Prostate gland (tissue), 2 donors: ENCODE results near the gene HCN1. TPM values are rescaled to one million over a fixed set of nuclear protein-coding genes. Genes with fewer than 3 reads are reported as not detected.

Source experiments
- DNase-seq: peaks from one replicate; pipeline ENCODE4 v3.0.0-alpha.2; 2019; ENCODE audit warnings: low spot score
- H3K27ac ChIP-seq, 2 donors: fragments of 200-600 bp; sonication (generic); 2 replicates each; pipeline ENCODE4 v1.5.1; 2017 to 2019
- H3K27me3 ChIP-seq: fragments of 200-600 bp; sonication (generic); replicated peaks from 2 replicates; pipeline ENCODE4 v1.5.1; 2019; ENCODE audit not compliant: insufficient read depth
- H3K36me3 ChIP-seq, 2 donors: fragments of 200-600 bp; sonication (generic); 1 replicate in 1 of 2; 2 replicates in 1 of 2; pipeline versions ENCODE4 v1.5.1 to v1.8.1; 2017 to 2019
- H3K4me1 ChIP-seq: fragments of 200-600 bp; sonication (generic); replicated peaks from 2 replicates; pipeline ENCODE4 v1.5.1; 2019
- H3K4me3 ChIP-seq, 2 donors: fragments of 200-600 bp; sonication (generic); 2 replicates each; pipeline ENCODE4 v1.5.1; 2017 to 2019
- H3K9me3 ChIP-seq: fragments of 200-600 bp; sonication (generic); 2 replicates; pipeline ENCODE4 v1.5.1; 2017
- POLR2A ChIP-seq: fragments of 450-650 bp; IDR thresholded peaks from one replicate; pipeline ENCODE4 v1.6.1; 2016; ENCODE audit warnings: antibody characterized with exemption, mild to moderate bottlenecking
- POLR2AphosphoS5 ChIP-seq: sonication (generic); formaldehyde crosslinking; IDR thresholded peaks from one replicate; pipeline ENCODE4 v1.6.1; 2017; ENCODE audit warnings: antibody characterized with exemption
- WGBS: methylation state at CpG from one replicate; pipeline ENCODE4 v1.1.5; 2018; 5-methylcytosine and 5-hydroxymethylcytosine counted together
- intact Hi-C: fragments of 100-400 bp; cut with DNase I; formaldehyde crosslinking; loops from one replicate; pipeline ENCODE4 v1.14.2; 2022
- total RNA-seq, 2 donors: library from RNA; depleted of rRNA; stranded (reverse); fragments of >200 nt; gene quantifications; one replicate each; pipeline ENCODE4 v1.1.0, GENCODE V29; 2016
- TF ChIP-seq, protein P1 (sequence below), 4 experiments: fragments of 200-600 bp in 2 of 4; fragments of 450-650 bp in 2 of 4; sonication (generic) in 2 of 4; IDR thresholded peaks; 1 replicate in 3 of 4; 2 replicates in 1 of 4; pipeline ENCODE4 v1.5.1; 2016 to 2019; ENCODE audit warnings: antibody characterized with exemption in 4 of 4, mild to moderate bottlenecking in 2 of 4, moderate library complexity in 2 of 4

The HCN1 gene
- total RNA-seq, 2 donors from 2014 or later: 0.05 to 1.3 TPM

DNA sequence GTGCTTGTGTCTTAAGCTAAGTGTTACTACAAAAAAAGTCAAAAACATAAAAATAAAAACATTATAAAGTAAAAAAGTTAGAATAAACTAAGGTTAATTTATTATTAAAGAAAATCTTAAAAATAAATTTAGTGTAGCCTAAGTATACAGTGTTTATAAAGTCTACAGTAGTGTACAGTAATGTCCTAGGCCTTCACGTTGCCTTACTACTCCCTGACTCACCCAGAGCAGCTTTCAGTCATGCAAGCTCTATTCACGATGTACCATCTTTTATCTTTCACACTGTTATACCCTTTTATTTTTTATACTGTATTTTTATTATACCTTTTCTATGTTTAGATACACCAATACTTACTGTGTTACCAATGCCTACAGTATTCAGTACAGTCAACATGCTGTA is 288.1 kb downstream of the HCN1 start:
- H3K4me3 ChIP-seq: no peak overlapping the region
- H3K27me3 ChIP-seq: no peaks in the 10 kb centered on the region
- H3K27ac ChIP-seq: no peak overlapping the region
- H3K36me3 ChIP-seq: no peaks in the 10 kb centered on the region
- 86% methylated on average over 2 of the region's 2 CpGs for WGBS
- H3K9me3 ChIP-seq: no peaks in the 10 kb centered on the region
- no peak for TF ChIP-seq POLR2A
- no peak for TF ChIP-seq POLR2AphosphoS5
- TF ChIP-seq, protein P1, sequence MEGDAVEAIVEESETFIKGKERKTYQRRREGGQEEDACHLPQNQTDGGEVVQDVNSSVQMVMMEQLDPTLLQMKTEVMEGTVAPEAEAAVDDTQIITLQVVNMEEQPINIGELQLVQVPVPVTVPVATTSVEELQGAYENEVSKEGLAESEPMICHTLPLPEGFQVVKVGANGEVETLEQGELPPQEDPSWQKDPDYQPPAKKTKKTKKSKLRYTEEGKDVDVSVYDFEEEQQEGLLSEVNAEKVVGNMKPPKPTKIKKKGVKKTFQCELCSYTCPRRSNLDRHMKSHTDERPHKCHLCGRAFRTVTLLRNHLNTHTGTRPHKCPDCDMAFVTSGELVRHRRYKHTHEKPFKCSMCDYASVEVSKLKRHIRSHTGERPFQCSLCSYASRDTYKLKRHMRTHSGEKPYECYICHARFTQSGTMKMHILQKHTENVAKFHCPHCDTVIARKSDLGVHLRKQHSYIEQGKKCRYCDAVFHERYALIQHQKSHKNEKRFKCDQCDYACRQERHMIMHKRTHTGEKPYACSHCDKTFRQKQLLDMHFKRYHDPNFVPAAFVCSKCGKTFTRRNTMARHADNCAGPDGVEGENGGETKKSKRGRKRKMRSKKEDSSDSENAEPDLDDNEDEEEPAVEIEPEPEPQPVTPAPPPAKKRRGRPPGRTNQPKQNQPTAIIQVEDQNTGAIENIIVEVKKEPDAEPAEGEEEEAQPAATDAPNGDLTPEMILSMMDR (IDR thresholded peaks at IDR 0.05): no peak
- no peaks in the 10 kb centered on the region for H3K4me1 ChIP-seq
- no peak for DNase-seq
- intact Hi-C loops: no loop called here

DNA sequence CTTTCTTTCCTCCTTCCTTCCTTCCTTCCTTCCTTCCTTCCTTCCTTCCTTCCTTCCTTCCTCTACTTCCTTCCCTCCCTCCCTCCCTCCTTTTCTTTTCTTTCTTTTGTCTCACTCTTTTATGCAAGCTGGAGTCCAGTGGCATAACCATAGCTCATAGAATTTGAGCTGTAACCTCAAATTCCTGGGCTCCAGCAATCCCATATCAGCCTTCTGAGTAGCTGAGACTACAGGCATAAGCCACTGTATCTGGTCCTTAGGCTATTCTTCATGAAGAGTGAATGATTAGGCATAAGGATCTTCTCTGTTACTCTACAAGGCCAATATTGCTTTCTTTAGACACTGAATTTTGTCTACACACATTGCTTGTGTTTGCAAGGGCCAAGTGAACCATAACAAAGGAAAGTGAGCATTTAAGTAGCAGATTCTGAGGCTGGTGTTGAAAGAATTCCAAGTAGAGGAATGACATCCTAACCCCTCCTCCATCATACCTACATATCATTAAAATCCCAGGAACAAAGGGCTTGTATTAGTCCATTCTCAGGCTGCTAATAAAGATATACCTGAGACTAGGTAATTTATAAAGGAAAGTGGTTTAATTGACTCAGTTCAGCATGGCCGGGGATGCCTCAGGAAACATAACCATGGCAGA is 293.2 kb downstream of the HCN1 start:
- no peaks in the 10 kb centered on the region for H3K27me3 ChIP-seq
- no peak for TF ChIP-seq POLR2AphosphoS5
- TF ChIP-seq POLR2A: no peak
- TF ChIP-seq, protein P1 (IDR thresholded peaks at IDR 0.05): no peak
- intact Hi-C loops: no loop called here
- H3K4me3 ChIP-seq: no peak overlapping the region
- H3K9me3 ChIP-seq: no peaks in the 10 kb centered on the region
- H3K4me1 ChIP-seq: no peaks in the 10 kb centered on the region
- no peaks in the 10 kb centered on the region for H3K36me3 ChIP-seq
- H3K27ac ChIP-seq: no peak overlapping the region
- WGBS: 50% methylated on average over 1 of the region's 1 CpG
- DNase-seq: no peak

DNA sequence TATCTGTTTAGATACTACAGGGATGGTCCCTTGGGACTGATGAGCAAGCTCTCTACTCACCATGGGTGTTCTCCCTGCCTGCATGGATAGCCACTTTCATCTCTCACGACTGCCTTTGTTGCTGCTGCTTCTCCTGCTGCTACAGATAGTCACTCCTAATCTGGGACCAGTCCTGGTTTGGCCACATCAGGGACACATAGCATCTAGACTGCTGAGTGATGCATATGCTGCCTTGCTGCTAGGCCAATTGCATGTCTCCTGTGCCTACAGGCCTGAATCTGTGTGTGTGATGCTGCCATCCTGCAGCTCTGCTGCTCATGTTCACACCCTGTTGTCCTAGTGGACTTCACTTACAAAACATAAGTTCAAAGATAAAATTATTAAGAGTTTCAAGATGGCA is 297.1 kb downstream of the HCN1 start:
- 26% methylated on average over 1 of the region's 1 CpG for WGBS
- Histone ChIP-seq H3K27ac (no peak overlapping the region), H3K4me3 (no peak overlapping the region), H3K4me1 (no peaks in the 10 kb centered on the region), H3K9me3 (no peaks in the 10 kb centered on the region), H3K36me3 (no peaks in the 10 kb centered on the region), H3K27me3 (no peaks in the 10 kb centered on the region)
- DNase-seq: no peak
- TF ChIP-seq POLR2A (no peak), POLR2AphosphoS5 (no peak)
- TF ChIP-seq, protein P1 (IDR thresholded peaks at IDR 0.05): no peak
- intact Hi-C loops: no loop called here

DNA sequence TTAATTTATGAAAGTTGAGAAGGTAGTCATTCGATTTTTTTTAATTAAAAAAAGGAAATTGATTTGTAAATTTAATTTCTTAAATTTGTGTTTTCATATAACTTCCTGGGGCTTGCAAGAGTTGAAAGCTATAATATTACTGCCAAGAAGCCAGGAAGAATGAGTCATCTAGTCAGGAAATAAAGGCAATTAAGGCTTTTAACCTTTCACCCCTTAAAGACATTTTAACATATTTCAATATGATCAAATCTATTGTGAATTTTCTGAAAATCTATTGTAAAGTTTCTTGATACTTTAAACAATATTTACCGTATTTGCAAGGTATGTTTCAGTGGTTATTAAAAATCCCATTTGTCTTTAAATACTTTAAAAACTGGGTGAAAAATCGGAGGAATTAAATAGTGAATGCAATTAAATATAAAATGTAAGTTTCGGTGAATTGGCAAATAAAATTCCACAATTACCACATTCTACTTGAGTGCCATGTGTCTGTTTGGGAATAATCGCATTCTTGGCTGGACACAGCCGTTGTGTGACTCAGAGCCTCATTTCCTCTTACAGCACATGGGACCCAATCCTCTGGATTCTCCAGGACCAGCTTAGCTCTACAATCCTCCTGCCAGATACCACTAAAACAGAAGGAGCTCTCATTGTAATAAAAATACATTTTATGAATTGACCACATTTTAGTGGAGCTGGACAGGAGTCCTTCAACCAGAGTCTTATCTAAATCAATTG is 310.7 kb downstream of the HCN1 start:
- no peak overlapping the region for H3K27ac ChIP-seq

More for the DNA sequence above, 310.7 kb downstream of the HCN1 start:
- Histone ChIP-seq H3K9me3 (no peaks in the 10 kb centered on the region), H3K36me3 (no peaks in the 10 kb centered on the region), H3K4me1 (no peaks in the 10 kb centered on the region), H3K27me3 (no peaks in the 10 kb centered on the region), H3K4me3 (no peak overlapping the region)
- WGBS: 83% methylated on average over 6 of the region's 6 CpGs
- TF ChIP-seq POLR2AphosphoS5: no peak
- TF ChIP-seq POLR2A: no peak
- TF ChIP-seq, protein P1 (IDR thresholded peaks at IDR 0.05): no peak
- no peak for DNase-seq
- intact Hi-C loops: no loop called here
